ENCODE data around the gene GLRB. TPM values are rescaled to one million over a fixed set of nuclear protein-coding genes. Genes with fewer than 3 reads are reported as not detected.
"Not testable (repeated sequence)": the region's sequence is repeated elsewhere in the genome, so short reads cannot be mapped to it uniquely, and the experiment has no call there.

Gene GLRB
- total RNA-seq, 1 donor from 2014 or later, result 0.20 TPM

DNA sequence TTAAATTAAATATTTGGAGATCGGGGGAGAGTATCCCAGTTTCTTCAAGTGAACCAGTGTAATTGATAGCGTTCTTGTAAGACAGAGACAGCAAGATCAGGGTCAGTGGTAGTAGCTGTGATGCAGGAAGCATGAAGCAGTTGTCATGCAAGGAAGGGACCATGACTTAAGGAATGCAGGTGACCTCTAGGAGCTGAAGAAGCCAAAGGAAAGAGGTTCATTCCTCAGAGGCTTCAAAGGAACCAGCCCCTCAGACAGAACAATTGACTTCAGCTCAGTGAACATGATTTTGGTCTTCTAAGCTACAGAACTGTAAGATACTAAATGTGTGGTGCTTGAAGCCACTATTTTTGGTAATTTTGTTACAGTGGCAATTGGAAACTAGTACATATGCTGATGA, 51.6 kb downstream of the GLRB start:
- DNase-seq (ENCODE audit: low spot score) (no peak), ATAC-seq (no peak)

- no peak for DNase-seq (ENCODE audit: low spot score)
- peak; percentile 52 for ATAC-seq
Measured at GRCh38 chr4:157128395-157128794, 52.4 kb downstream of the GLRB start.

DNA sequence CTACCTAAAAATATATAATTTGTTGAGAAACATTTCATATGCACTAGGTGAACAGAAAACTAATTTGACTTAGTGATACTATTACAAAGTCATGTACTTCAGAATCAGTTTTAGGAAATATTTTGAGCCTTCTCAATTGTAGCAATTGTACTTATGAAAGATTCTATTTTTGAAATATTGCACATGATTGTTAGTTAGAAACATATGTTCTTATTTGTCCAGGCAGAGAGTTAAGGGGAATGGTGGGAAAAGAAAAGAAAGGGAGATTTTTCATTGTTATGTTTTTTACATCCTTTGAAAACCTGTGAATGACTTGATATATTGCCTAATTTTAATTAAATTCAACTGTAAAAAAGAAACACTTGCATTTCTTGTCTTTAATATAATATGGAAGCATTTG, 66.0 kb downstream of the GLRB start:
- DNase-seq (ENCODE audit: low spot score), result no peak
- ATAC-seq, result no peak

DNA sequence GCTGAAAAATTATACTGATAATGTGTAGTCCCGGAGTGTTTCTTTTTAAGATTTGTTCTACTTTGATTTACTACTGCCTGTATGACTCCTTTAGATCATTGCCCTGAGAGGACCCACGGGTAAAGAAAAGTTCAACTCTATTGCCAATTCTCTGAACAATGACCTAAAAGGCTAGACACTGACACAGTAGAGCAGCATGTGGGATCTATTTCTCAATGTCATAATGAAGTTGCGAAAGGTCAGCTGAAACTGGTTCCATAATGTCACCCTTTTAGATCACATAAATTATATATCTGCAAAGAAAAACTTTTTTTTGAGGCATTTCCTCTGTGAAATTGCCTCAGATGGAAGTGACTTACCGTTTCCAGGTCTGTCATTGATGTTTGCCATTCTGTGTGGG, 67.4 kb downstream of the GLRB start:
- no peak for DNase-seq (ENCODE audit: low spot score)
- ATAC-seq, result peak; percentile 34

GRCh38 chr4:157151711-157152110, 75.8 kb downstream of the GLRB start:
- DNase-seq (ENCODE audit: low spot score), result no peak

DNA sequence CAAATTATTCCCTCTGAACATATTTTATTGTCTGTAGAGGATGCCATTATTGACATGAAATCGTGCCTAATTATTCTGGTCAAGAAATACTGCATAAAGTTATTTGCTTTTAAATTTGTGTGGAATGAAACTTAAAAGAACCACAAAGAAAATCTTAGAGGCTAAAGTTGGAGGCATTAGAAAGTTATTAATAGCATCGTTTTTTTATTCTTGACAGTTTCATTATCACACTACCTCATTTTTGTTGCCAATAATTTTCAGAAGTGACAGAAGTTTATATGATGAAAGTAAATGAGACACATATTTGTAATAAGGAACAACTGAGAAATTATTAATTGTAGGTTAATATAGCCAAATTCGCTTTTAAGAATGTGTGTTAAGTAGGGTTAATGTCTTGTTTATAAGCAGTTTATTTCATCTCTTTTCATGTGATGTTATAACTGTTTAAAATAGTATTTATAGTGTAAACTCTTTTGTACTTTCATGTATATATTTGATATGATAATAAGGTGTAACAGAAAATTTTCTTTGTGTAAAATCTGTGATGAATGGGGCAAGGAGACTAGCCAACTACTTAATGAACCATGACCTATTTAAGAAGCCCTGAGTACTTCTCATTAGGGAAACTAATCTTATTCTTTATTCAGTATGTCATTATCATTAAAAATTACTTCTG, 90.1 kb downstream of the GLRB start:
- ATAC-seq (no peak), DNase-seq (ENCODE audit: low spot score) (no peak)

More at GRCh38 chr4:157151711-157152110, 75.8 kb downstream of the GLRB start:
- ATAC-seq, result no peak

- ATAC-seq (no peak), DNase-seq (ENCODE audit: low spot score) (no peak)
Measured at GRCh38 chr4:157170321-157170720, 94.4 kb downstream of the GLRB start.

DNA sequence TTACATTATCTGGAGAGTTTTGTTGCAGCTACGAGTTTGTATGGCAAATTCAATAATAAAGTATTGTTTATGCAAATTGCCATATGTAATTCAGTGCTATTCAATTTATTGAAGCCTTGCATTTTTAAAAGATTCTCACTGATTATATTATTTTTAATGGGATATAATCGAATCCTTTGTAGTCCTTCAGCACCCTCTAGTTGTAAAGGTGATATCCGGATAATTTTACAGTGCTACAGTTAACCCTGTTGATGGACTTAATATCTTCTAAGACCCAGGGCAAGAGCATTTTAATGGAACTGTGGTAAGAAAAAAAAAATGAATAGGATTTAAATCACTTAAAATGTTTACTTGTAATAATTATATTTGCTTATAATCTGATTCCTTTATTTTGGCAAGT, 96.1 kb downstream of the GLRB start:
- ATAC-seq (no peak), DNase-seq (ENCODE audit: low spot score) (no peak)

GRCh38 chr4:157180268-157180667, 104.3 kb downstream of the GLRB start:
- ATAC-seq; DNase-seq (ENCODE audit: low spot score): not testable (repeated sequence)

GRCh38 chr4:157184300-157184699, 108.3 kb downstream of the GLRB start:
- ATAC-seq (no peak), DNase-seq (ENCODE audit: low spot score) (no peak)

DNA sequence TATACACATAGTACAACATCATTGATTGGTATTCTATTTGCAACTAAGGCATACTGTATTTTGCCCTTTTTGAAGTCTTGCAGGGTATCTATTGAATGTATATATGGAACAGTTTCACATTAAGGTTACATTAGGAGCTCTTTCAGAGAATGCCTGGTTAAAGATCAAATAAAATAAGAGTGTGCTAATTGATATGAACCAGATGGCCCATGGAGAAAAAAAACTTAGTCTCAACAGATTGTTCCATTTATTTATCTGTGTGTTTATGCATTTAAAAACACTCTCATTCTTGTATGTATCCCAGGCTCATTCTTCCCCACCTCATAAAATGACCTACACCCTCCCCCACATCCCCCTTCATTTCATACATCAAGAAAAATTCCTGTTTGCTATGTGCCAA, 109.4 kb downstream of the GLRB start:
- DNase-seq (ENCODE audit: low spot score) (no peak), ATAC-seq (no peak)

DNA sequence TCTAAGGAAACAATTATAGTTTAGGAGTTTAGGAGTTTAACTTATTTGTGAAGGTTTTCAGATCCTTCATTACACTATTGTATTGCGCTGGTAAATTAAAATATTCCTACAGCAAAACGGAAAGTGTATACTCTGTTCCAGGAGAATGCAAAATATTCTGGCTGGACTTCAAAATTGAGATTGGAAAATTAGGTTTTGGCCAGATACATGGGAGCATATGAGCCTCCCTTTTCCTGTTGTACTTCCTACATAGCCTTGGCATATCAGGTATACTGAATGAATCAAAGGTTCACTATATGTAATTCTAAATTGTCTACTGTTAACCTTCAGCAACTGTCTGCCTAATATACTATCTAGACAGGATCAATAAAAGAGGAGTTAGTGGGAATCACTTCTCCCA, 119.4 kb downstream of the GLRB start:
- ATAC-seq (no peak), DNase-seq (ENCODE audit: low spot score) (no peak)

- DNase-seq (ENCODE audit: low spot score), result no peak
- ATAC-seq, result no peak
Measured at GRCh38 chr4:157196046-157196445, 120.1 kb downstream of the GLRB start.

GRCh38 chr4:157204634-157205244, 128.8 kb downstream of the GLRB start:
- DNase-seq (ENCODE audit: low spot score), result no peak
- peak; percentile 40 for ATAC-seq

DNA sequence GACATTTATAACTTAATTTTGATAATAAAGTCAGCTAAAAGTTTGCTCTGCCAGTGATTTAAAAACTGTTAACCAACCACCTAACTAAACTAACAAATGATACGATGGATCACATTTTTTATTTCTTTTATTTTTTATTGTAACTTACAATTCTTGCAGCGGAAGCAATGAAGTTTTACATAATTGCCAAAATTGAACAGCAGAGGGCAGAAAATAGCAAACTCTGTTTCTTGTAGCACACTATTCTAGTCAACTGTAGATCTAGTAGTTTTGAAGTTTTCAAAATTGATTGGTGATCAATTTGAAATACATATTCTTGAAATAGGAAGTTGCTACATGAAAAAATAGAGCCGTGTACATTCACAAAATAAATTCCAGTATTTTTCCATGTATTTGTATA, 141.8 kb downstream of the GLRB start:
- DNase-seq (ENCODE audit: low spot score), result no peak

GRCh38 chr4:157219711-157220370, 143.9 kb downstream of the GLRB start:
- no peak for DNase-seq (ENCODE audit: low spot score)
- ATAC-seq, result no peak

More for the DNA sequence above, 141.8 kb downstream of the GLRB start:
- ATAC-seq, result peak; percentile 53

- peak; percentile 77 for ATAC-seq
- DNase-seq (ENCODE audit: low spot score), result no peak
Measured at GRCh38 chr4:157220371-157220881, 144.5 kb downstream of the GLRB start, which contains the start of gene GRIA2. GRIA2 (plus strand) TSS chr4:157220728; CDS start chr4:157221043, 315 bp downstream.

- DNase-seq (ENCODE audit: low spot score) (no peak), ATAC-seq (no peak)
Measured at GRCh38 chr4:157221426-157221894, 145.5 kb downstream of the GLRB start.
